ENCODE results near the gene GTPBP10.

GTPBP10 gene

DNA sequence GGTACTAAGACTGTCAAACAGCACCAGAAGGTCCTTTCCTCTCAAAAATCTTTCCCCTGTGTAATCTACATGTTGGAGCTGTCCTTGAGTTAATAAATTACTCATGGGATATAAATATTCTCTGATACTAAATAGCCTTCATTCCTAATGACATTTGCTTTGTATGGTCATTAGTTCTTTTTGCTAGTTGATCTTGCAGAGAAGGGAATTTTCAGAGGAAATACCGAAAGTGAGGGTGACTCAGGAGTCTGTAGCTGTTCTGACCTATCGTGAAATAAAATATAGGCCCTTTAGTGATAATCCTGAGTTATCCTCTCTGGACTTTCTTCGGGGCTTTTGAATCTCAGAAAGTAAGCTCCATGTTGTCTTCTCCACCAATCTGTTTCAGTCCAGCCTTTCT is 37.3 kb downstream of the GTPBP10 start:
- DNase-seq: no peak

DNA sequence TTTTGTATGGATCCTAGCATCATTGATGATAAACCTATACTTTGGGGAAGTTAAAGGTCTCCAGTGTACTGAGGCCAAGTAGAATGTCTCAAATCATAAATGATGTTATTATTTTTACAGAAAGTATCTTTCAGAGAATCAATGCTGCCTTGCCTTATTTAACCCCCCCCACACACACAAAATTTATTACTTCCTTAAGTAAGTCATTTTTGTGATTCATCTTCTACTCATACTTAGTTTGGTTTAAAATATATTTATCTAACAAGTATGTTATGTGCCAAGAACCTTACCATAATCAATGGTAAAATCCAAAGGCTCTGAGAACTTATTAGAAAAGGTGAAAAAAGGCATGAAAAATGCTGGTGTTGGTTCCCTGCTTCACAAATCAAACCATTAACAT is 37.9 kb downstream of the GTPBP10 start:
- DNase-seq: no peak

DNA sequence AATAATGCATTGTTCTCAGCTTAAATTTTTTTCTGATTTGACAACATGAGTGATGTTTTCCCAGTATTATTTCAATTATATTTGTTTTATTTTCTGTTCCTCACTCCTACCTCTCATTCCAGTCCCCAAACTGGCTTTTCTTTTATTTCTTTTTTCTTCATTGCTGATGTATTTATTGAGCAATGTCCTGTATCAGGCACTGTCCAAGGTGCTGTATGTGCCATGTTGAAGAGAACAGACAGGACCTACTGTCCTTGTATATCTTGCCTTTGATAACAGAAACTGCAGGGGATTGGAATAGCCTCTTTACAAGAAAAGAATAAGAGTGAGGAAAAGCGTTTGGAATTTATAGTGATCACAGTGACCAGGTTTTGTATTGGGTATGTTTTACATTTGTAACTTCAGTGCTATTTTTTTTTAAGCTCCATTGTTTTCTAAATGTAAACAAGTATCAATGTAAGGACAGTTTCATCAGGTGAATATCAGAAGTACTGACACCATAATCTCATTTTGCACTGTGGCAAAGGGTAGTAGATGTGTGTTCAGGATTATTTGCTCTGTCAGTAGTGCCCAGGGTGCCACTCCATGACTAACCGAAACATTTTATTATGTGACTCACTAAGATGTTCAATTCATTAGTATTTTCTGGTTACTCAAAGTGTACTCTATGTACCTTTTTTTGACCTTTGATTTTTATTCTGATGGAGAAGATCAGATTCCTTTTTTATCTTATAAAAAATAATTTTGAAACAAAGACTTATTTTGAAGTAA is 41.1 kb downstream of the GTPBP10 start:
- no peak for DNase-seq

DNA sequence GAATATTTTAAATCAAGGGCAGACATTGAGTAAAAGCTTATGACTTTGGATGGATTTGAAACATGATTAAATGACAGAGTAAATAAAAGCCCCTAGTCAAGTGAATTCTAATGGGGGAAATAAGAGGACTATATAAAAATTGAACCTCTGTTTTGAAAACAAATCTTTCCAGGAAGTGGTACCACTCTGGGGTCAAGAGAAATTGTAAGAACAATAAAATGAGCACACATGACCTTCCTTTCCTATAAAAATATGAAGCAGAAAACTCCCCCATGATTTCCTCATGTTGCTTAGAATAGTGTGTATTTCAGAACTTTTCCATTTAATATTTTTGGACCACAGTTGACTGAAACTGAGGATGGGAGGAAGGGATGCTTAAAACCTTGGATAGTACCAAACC is 44.4 kb downstream of the GTPBP10 start:
- DNase-seq: no peak

DNA sequence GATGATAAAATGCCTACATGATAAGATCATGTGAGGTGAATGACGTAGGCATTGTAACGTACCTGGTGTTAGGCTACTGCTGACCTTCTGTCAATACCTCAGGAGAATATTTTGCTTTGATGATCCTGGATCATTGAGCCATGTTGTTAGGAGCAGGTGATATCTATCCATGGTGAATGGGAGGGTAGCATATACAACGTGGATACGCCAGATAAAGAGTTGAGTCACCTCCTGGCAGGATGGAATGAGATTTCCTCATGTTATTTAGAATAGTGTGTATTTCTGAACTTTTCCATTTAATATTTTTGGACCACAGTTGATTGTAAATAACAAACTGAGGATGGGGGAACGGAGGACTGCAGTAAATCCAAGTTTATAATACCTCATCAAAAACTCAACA is 45.0 kb downstream of the GTPBP10 start:
- no peak for DNase-seq

DNA sequence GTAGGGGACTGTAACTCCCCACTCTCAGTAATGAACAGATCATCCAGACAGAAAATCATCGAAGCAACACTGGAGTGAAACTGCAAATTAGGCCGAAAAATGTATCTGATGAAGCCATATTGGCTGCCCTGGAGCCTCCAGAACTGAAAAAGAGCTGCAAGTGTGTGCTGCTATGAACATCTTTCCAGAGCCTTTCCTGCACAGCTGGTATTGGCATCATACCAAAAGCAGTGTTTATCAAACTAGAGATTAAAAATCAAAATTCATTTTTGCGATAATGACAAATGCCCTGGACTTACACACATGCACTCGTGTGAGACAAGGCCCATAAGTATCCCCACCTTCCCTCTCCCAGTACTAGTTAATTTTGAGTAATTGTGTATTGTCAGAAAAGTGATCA is 49.9 kb downstream of the GTPBP10 start:
- DNase-seq: no peak

DNA sequence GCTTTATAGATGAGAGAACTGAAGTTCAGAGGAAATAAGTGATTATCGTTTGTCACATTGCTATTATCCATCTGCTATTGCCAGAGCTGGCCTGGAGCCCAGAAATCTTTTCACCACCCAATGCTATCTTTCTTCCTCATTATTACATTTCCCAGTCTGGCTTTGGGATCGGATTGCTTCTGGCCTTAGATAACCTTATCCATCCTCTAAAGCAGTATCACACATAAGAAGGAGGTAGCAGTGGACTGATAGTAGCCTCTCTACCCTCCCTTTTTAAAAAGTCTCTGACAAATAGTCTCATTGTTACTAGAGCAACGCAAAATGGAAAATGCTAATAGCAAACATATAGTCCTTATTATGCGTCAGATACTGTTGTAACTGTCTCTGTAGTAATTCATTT is 55.5 kb downstream of the GTPBP10 start:
- DNase-seq: peak; percentile 81

DNA sequence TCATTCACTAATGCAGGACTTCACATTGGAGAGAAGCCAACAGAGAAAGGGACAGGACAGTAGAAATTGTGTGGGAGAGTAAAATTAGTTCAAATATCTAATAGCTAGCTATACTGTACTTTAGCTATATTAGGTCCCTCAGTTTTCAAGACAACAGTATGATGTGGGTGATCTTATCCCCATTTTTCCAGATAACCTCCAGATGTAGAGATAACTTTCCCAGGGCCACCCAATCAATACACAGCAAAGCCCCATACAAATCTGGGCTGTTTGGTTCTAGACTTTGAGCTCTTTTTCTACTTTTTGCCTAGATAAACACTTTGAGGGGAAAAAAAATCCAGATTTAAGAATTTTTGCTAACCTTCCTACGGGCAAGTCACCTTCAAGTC is 56.3 kb downstream of the GTPBP10 start:
- DNase-seq: no peak

DNA sequence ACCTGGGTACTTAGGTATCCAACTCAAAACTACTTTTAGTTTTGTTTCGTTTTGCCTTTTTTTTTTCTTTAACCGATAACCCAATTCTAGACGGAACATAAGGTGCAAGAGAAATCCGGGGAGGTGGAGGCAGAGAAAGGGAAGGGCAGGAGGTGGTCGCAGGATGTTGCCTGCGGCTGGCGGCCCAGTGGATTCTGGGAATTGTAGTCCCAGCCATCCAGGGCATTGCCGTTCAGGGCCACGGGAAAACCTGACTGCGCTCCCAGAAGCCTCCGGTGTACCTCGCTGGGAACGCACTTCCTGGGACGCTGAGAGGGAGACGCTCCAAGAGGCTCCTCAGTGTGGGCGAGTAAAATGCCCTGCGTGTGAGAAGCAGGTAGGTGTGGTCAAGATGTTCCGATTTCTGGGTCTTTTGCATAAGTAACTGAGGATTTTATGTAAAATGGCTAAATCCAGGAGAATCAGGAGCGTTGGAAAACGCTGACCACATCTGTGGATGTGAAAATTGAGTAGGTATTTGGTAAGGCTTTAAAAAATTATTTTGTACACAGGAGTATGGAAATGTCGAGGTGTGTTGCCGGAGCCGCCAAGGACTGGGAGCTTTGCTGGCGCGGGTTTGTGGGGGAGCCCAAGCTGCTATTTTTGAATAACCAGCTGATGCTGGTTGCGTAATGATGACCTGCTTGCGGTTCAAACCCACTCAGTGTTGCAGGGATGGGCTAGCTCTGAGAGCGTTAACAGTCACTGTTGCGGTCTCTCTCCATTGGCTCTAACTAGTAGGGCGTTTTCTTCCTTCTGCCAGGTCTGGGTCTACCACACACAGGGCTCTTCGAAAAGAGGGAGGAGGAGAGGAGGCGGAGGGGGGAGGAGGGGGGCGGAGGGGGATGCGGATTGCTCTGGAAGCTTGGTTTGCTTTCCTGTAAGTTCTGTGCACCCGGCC is 56.9 kb downstream of the GTPBP10 start, which contains the start of gene CLDN12:
TSS of gene CLDN12 (plus strand) at position 288 of the 940 bp plus-strand sequence. CDS start 9,216 bp downstream, outside the sequence.
- peak; percentile 93 for DNase-seq

DNA sequence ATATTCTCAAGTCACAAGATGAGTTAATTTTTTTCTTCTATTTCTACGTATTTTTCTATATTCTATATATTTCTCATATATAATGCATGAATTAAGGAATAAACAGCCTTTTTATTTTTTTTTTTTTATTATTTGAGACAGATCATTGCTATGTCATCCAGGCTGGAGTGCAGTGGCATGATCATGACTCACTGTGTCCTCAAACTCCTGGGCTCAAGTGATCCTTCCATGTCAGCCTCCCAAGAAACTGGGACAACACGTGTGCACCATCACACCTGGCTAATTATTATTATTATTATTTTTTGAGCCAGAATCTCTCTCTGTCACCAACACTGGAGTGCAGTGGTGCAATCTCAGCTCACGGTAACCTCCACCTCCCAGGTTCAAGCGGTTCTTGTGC is 58.3 kb downstream of the GTPBP10 start:
- no peak for DNase-seq

DNA sequence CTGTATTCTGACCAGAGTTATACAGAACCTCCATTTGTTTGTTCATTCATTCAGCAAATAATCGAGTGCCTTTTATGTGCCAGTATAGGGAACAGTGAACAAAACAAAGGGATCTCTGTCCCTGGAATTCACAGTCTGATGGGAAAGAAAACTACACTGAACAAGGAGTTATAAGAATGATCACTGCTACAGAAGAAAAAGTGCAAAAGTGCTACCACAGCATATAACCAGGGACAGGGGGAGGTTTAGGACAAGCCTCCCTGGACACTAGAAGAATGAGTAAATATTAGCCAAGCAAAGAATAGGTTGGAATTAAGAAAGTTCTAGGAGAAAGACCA is 60.9 kb downstream of the GTPBP10 start:
- no peak for DNase-seq

DNA sequence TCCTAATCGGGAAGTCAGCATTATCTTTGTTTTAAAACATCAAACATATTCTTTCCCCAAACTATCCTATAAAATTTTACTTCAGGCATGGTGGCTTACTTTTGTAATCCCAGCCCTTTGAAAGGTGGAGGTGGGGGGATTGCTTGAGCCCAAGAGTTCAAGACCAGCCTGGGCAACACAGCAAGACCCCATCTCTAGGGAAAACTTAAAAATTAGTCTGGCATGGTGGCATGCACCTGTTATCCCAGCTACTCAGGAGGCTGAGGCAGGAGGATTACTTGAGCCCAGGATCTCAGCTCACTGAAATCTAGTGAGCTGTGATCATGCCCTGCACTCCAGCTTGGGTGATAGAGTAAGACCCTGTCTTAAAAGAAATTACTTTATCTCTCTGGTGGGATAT is 61.6 kb downstream of the GTPBP10 start:
- DNase-seq: no peak

DNA sequence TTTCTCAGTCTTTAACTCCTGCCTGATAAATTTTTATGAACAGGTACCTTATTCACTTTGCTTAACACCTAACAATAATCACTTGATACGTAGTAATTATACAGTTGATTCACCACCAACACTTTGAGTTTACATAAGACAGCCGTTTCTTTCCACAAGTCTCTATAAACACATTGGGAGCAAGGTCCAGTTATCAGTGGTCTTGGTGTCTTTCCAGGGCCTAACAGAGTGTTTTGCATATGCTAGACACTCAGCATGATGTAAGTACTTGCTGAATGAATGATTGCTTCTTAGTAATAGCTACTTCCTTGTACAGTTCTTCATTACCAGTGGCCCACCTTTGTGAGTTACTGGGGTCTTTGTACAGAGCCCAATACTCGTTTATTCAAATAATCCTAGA is 63.2 kb downstream of the GTPBP10 start:
- DNase-seq: no peak

DNA sequence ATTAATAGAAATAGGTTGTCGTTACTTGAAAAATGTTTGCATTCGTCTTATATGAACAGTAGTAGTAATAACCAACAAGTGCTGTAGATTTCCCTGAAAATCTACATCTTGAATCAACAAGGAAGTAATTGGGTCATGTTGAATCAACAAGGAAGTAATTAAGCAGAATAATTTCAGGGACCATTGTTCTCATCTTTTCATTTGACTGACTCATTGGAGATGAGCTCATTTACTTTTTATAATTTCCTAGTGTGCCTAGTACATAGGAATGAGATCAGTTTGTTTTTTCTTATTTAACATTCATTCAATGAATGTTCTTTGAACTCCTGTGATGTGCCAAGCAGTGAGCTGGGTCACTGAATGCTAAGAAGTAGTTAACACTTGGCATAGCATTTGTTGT is 65.0 kb downstream of the GTPBP10 start:
- no peak for DNase-seq

DNA sequence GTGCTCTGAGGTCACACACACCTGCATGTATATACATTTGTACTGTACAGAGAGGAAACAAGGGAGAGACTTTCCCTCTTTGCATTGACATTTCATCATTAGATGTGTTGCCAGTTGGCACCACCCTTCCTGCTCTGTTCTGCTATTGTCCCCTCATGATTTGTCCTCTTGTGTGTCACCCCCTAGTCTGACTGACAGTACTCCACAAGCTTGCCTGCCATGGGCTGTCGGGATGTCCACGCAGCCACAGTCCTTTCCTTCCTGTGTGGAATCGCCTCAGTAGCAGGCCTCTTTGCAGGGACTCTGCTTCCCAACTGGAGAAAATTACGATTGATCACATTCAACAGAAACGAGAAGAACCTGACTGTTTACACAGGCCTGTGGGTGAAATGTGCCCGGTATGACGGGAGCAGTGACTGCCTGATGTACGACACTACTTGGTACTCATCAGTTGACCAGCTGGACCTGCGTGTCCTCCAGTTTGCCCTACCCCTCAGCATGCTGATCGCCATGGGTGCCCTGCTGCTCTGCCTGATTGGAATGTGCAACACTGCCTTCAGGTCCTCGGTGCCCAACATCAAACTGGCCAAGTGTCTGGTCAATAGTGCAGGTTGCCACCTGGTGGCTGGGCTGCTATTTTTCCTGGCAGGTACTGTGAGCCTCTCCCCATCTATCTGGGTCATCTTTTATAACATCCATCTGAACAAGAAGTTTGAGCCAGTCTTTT is 66.1 kb downstream of the GTPBP10 start:
- DNase-seq: no peak

DNA sequence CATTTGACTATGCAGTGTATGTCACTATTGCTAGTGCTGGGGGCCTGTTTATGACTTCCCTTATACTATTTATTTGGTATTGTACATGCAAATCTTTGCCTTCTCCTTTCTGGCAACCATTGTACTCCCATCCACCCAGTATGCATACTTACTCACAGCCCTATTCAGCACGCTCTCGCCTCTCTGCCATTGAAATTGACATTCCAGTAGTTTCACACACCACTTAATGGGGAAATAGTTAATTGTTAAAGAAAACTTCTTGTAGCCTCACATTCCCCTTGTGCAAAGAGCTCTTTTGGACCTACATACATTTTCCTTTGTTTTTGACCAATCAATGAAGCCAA is 66.6 kb downstream of the GTPBP10 start:
- DNase-seq: no peak

DNA sequence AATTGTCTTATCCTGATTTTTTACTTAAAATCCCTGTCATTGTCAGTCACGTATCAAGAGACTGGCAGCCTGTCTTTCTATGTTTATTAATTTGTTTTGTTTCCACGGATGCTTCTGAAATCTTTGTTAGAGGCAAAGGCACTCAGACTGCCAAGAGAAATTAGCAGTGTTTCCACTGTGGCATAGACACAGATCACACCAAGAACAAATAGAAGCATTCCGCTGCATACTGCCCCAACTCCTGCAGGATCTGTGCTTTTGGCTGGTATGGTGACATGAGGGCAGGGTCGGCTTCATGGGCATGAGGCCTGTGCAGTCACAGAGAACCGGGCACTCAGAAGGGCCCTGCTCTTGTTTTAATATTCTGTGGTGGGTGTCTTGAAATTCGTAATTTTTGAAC is 75.1 kb downstream of the GTPBP10 start:
- DNase-seq: no peak

DNA sequence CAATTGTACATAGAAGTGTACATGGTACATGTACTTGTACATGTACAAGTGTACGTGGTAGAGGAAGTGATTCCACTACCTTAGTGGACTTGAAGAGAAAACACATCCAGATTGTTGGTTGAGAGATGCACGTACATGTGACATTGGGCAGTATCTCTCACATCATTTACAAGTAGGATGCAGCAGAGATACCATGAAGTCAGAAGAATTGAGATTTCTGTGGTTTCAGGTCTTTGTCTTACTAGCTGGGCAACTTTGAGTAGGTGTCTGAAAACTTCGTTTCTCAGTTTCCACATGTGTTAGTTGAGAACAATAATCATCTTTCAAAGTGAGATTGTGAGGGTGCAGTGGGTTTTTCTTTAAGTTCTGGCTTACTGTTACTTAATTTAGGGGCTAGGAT is 78.2 kb downstream of the GTPBP10 start:
- no peak for DNase-seq

DNA sequence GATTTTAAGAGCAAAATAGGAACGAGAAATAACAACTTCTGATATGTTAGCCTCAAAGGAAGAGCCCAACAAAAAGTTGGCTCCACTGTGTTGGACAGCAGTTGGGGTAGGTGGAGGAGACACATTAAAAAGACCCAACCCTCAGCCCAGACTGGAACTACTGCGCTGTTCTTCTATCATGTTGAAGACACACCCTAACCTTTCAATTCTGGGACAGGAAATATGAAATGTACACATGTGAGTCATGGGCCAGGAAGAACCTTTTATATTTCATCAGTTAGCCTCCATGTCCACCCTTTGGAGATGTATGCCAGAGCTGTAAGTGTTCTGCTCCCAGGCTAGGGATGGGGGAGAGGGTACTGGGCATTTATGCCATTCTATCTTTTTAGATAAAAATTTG is 78.9 kb downstream of the GTPBP10 start:
- no peak for DNase-seq

DNA sequence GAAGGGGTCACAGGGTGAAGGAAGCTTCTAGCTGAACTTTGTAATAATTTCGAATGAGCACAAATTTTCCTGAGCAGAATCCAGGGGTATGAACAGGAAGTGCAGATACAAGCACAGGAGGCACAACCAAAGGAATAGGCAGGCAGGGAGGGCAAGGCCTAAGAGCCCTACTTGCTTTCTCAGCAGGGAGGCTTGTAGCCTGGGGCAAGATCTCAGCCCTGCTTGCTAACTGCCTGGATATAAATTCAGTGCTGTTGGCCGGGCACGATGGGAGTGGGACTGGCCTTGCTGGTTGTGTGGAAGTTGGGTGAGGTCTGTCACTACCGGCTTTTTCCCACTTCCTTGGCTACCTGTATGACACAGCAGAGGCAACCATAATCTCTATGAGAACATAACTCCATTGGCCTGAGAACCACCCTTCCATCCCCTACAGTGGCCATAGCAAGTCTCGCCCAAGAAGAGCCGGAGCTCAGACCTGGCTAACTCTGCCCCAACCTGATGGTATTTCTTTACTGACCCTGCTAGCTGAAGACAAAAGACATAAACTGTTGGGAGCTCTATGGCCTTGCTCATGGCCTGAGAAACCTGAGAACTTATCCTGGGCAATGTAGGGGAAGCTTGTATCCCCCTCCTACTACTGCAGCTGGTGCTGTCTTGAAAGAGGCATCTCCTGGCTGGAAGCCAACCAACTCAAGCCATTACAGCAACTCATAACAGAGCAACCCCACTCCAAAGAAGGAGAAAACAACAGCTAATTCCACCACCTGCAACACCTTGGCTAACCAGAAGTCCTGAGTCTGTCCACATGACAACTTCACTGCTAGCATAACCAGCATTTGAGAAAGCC is 84.3 kb downstream of the GTPBP10 start:
- no peak for DNase-seq

DNA sequence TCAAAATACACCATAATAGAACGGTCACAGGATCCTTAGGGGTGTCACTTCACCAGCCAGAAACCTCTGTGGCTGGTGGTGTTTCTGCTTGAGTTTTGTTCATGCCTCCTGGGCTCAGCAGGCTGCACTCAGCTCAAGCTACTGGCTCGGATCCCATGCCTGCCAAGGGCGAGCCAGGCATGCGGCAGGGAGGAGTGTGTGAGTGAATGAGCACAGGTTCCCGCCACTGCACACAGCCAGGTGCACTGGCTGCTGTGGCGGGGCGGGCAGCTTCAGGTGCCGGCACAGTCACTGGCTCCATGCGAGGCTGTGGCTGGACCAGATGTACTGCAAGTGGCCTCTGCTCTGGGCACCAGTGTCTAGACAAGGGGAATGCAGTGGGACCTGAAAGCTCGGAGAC is 86.2 kb downstream of the GTPBP10 start:
- no peak for DNase-seq

DNA sequence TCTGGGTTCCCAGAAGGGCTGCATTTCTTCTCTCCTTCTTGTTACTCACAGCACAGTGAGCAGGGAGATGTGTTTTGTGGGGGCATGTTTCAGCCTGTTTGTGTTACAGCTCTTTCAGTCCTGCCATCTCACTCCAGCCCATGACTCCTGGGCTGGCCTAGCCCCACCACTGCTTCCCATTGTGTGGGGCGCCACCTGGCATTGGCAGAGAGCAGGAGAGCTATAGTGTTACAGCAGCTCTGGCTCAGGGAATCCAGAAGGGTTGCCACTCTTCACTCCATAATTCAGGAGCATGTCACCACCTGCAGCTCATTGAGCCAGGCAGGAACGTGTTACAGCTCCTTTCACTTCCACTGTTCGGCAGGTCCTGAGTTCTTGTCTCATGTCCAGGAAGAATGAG is 86.7 kb downstream of the GTPBP10 start:
- DNase-seq: no peak

Measured in NCI-H2171 (cell line).